Measurements from ENCODE around the gene ZFR. TPM values are rescaled to one million over a fixed set of nuclear protein-coding genes. Genes with fewer than 3 reads are reported as not detected.
"Not testable (repeated sequence)": the region's sequence is repeated elsewhere in the genome, so short reads cannot be mapped to it uniquely, and the experiment has no call there.

Gene ZFR
- total RNA-seq, 1 donor from 2014 or later = 73.0 TPM

GRCh38 chr5:32329395-32329834 lies 115.1 kb downstream of the ZFR start:
- no peaks in the 10 kb centered on the region for H3K27me3 ChIP-seq (ENCODE audit: control insufficient read depth, insufficient read depth, low read length)
- H3K36me3 ChIP-seq (ENCODE audit: control insufficient read depth, insufficient read depth, low read length) = no peaks in the 10 kb centered on the region
- no peak overlapping the region for H3K4me3 ChIP-seq (ENCODE audit: low read depth, low read length)
- TF ChIP-seq CTCF (IDR thresholded peaks at IDR 0.05; ENCODE audit: insufficient read depth, low read length, poor library complexity, severe bottlenecking) = peak; percentile 72
- no peak for DNase-seq (ENCODE audit: low read depth)

- Histone ChIP-seq H3K36me3 (ENCODE audit: control insufficient read depth, insufficient read depth, low read length) (no peaks in the 10 kb centered on the region), H3K4me3 (ENCODE audit: low read depth, low read length) (no peak overlapping the region), H3K27me3 (ENCODE audit: control insufficient read depth, insufficient read depth, low read length) (no peaks in the 10 kb centered on the region)
- TF ChIP-seq CTCF (IDR thresholded peaks at IDR 0.05; ENCODE audit: insufficient read depth, low read length, poor library complexity, severe bottlenecking) = no peak
- peak; percentile 48 for DNase-seq (ENCODE audit: low read depth)
These were observed 118.2 kb downstream of the ZFR start for GRCh38 chr5:32326216-32326772.

GRCh38 chr5:32325616-32326015 lies 118.9 kb downstream of the ZFR start:
- Histone ChIP-seq H3K4me3 (ENCODE audit: low read depth, low read length) (no peak overlapping the region), H3K36me3 (ENCODE audit: control insufficient read depth, insufficient read depth, low read length) (no peaks in the 10 kb centered on the region), H3K27me3 (ENCODE audit: control insufficient read depth, insufficient read depth, low read length) (no peaks in the 10 kb centered on the region)
- TF ChIP-seq CTCF (IDR thresholded peaks at IDR 0.05; ENCODE audit: insufficient read depth, low read length, poor library complexity, severe bottlenecking) = no peak
- no peak for DNase-seq (ENCODE audit: low read depth)

- no peak for TF ChIP-seq CTCF (IDR thresholded peaks at IDR 0.05; ENCODE audit: insufficient read depth, low read length, poor library complexity, severe bottlenecking)
- Histone ChIP-seq H3K27me3 (ENCODE audit: control insufficient read depth, insufficient read depth, low read length) (no peaks in the 10 kb centered on the region), H3K4me3 (ENCODE audit: low read depth, low read length) (no peak overlapping the region), H3K36me3 (ENCODE audit: control insufficient read depth, insufficient read depth, low read length) (no peaks in the 10 kb centered on the region)
- no peak for DNase-seq (ENCODE audit: low read depth)
These were observed 119.5 kb downstream of the ZFR start for GRCh38 chr5:32325062-32325461.

- no peak overlapping the region for H3K4me3 ChIP-seq (ENCODE audit: low read depth, low read length)
- H3K36me3 ChIP-seq (ENCODE audit: control insufficient read depth, insufficient read depth, low read length) = no peaks in the 10 kb centered on the region
- no peaks in the 10 kb centered on the region for H3K27me3 ChIP-seq (ENCODE audit: control insufficient read depth, insufficient read depth, low read length)
- no peak for TF ChIP-seq CTCF (IDR thresholded peaks at IDR 0.05; ENCODE audit: insufficient read depth, low read length, poor library complexity, severe bottlenecking)
- no peak for DNase-seq (ENCODE audit: low read depth)
These were observed 120.8 kb downstream of the ZFR start for GRCh38 chr5:32323741-32324140.

GRCh38 chr5:32322882-32323281 lies 121.7 kb downstream of the ZFR start:
- Histone ChIP-seq H3K27me3 (ENCODE audit: control insufficient read depth, insufficient read depth, low read length) (no peaks in the 10 kb centered on the region), H3K4me3 (ENCODE audit: low read depth, low read length) (no peak overlapping the region), H3K36me3 (ENCODE audit: control insufficient read depth, insufficient read depth, low read length) (no peaks in the 10 kb centered on the region)
- DNase-seq (ENCODE audit: low read depth) = no peak
- no peak for TF ChIP-seq CTCF (IDR thresholded peaks at IDR 0.05; ENCODE audit: insufficient read depth, low read length, poor library complexity, severe bottlenecking)

GRCh38 chr5:32321787-32322186 lies 122.8 kb downstream of the ZFR start:
- not testable (repeated sequence) for H3K4me3 ChIP-seq (ENCODE audit: low read depth, low read length); H3K27me3 ChIP-seq (ENCODE audit: control insufficient read depth, insufficient read depth, low read length); H3K36me3 ChIP-seq (ENCODE audit: control insufficient read depth, insufficient read depth, low read length); DNase-seq (ENCODE audit: low read depth)
